Fibroblast of lung (primary cell): ENCODE data around the gene TTC23.
"Not testable (repeated sequence)": the region's sequence is repeated elsewhere in the genome, so short reads cannot be mapped to it uniquely, and the experiment has no call there.

Source experiments
- CTCF ChIP-seq, 2 donors: IDR thresholded peaks in 1 of 2; conservative IDR thresholded peaks in 1 of 2; 1 replicate in 1 of 2; 2 replicates in 1 of 2; pipeline ENCODE4 v1.5.1; 2011 to 2012; ENCODE audit warnings: low read length in 2 of 2, control low read depth in 1 of 2, inconsistent platforms in 1 of 2, low read depth in 1 of 2, mild to moderate bottlenecking in 1 of 2
- EZH2 ChIP-seq: IDR thresholded peaks from 2 replicates; pipeline ENCODE4 v1.5.1; 2012; ENCODE audit warnings: low read length, control low read depth, mild to moderate bottlenecking; ENCODE audit errors: missing control alignments

- not testable (repeated sequence) for TF ChIP-seq CTCF (conservative IDR thresholded peaks at IDR 0.05 in 1 of 2, IDR thresholded peaks at IDR 0.05 in 1 of 2; ENCODE audit: low read depth in 1 of 2, low read length in 2 of 2); EZH2
Observed at GRCh38 chr15:99111641-99112040, 137.7 kb downstream of the TTC23 start.
